ENCODE results near the gene AGXT. TPM values are rescaled to one million over a fixed set of nuclear protein-coding genes. Genes with fewer than 3 reads are reported as not detected.

AGXT gene
- total and polyA plus RNA-seq, 4 donors: 254 to 1,572 (median 1,428) TPM

DNA sequence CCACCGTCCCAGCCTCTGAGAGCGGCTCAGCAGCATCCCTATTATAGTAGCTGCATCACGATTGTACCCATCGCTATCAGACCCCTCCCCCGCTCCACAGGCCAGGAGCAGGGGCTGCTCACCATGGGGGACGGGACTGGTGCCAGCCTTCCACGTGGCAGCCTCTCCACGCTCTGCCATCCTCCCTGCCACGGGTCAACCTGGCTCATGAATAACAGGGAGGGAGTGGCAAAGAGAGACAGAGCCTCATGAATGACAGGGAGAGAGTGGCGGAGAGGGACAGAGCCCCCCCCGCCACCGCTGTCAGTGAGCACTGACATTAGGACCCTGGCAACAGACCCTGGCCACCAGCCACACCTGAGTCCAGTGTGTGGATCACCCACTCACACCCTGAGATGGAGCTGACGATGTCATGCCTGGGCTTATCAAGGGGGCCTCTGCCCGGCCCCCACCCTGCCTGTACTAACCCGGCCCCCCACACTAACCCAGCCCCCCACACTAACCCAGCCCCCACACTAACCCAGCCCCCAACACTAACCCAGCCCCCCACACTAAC, 54.4 kb downstream of the AGXT start (continued):
- TF ChIP-seq REST (IDR thresholded peaks at IDR 0.05) (no peak), RAD21 (IDR thresholded peaks at IDR 0.05) (no peak), MAX (IDR thresholded peaks at IDR 0.05) (no peak)

- no peak overlapping the region for H3K27ac ChIP-seq (ENCODE audit: low read depth in 1 of 2, low read length in 2 of 2)
- no peaks in the 10 kb centered on the region for H3K9me3 ChIP-seq (ENCODE audit: control insufficient read depth in 4 of 4, low read length in 3 of 4)
- 87% methylated on average over 14 of the region's 14 CpGs for WGBS
- peaks cover 0 to 1% (median 0%) of the 10 kb centered on the region in 4 donors for H3K4me1 ChIP-seq (ENCODE audit: control insufficient read depth in 4 of 4, insufficient read depth in 4 of 4, low read length in 3 of 4)
- no peaks in the 10 kb centered on the region for H3K36me3 ChIP-seq (ENCODE audit: control insufficient read depth in 4 of 4, insufficient read depth in 3 of 4, low read depth in 1 of 4, low read length in 3 of 4)
- no peak overlapping the region for H3K9ac ChIP-seq (ENCODE audit: low read depth in 1 of 2, low read length in 2 of 2)
- no peaks in the 10 kb centered on the region for H3K27me3 ChIP-seq (ENCODE audit: control insufficient read depth in 4 of 4, insufficient read depth in 4 of 4, low read length in 3 of 4)
- no peak overlapping the region for H3K4me3 ChIP-seq (ENCODE audit: low read depth in 1 of 3, low read length in 3 of 3)
- DNase-seq (ENCODE audit: low spot score): peak; percentile 14
- TF ChIP-seq EGR1 (IDR thresholded peaks at IDR 0.05; ENCODE audit: low read depth in 2 of 2) (no peak), GABPA (IDR thresholded peaks at IDR 0.05 in 1 of 2, conservative IDR thresholded peaks at IDR 0.05 in 1 of 2) (no peak), FOXA2 (IDR thresholded peaks at IDR 0.05) (no peak), MAX (IDR thresholded peaks at IDR 0.05) (no peak), HNF4A (conservative IDR thresholded peaks at IDR 0.05) (no peak), TAF1 (conservative IDR thresholded peaks at IDR 0.05) (no peak)
- TF ChIP-seq, protein P1, sequence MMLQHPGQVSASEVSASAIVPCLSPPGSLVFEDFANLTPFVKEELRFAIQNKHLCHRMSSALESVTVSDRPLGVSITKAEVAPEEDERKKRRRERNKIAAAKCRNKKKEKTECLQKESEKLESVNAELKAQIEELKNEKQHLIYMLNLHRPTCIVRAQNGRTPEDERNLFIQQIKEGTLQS (IDR thresholded peaks at IDR 0.05): no peak
- TF ChIP-seq, protein P2, sequence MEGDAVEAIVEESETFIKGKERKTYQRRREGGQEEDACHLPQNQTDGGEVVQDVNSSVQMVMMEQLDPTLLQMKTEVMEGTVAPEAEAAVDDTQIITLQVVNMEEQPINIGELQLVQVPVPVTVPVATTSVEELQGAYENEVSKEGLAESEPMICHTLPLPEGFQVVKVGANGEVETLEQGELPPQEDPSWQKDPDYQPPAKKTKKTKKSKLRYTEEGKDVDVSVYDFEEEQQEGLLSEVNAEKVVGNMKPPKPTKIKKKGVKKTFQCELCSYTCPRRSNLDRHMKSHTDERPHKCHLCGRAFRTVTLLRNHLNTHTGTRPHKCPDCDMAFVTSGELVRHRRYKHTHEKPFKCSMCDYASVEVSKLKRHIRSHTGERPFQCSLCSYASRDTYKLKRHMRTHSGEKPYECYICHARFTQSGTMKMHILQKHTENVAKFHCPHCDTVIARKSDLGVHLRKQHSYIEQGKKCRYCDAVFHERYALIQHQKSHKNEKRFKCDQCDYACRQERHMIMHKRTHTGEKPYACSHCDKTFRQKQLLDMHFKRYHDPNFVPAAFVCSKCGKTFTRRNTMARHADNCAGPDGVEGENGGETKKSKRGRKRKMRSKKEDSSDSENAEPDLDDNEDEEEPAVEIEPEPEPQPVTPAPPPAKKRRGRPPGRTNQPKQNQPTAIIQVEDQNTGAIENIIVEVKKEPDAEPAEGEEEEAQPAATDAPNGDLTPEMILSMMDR (IDR thresholded peaks at IDR 0.05; ENCODE audit: low read depth, low read length, missing input control): no peak
Observed at GRCh38 chr2:240925191-240925567, 56.6 kb downstream of the AGXT start.

- no peak overlapping the region for H3K27ac ChIP-seq (ENCODE audit: low read depth in 1 of 2, low read length in 2 of 2)
- H3K9ac ChIP-seq (ENCODE audit: low read depth in 1 of 2, low read length in 2 of 2): no peak overlapping the region
- H3K4me3 ChIP-seq (ENCODE audit: low read depth in 1 of 3, low read length in 3 of 3): no peak overlapping the region
- H3K9me3 ChIP-seq (ENCODE audit: control insufficient read depth in 4 of 4, low read length in 3 of 4): no peaks in the 10 kb centered on the region
- no peaks in the 10 kb centered on the region for H3K36me3 ChIP-seq (ENCODE audit: control insufficient read depth in 4 of 4, insufficient read depth in 3 of 4, low read depth in 1 of 4, low read length in 3 of 4)
- peaks cover 0 to 1% (median 0%) of the 10 kb centered on the region in 4 donors for H3K4me1 ChIP-seq (ENCODE audit: control insufficient read depth in 4 of 4, insufficient read depth in 4 of 4, low read length in 3 of 4)
- peak; percentile 27 for DNase-seq (ENCODE audit: low spot score)
- 90% methylated on average over 29 of the region's 29 CpGs for WGBS
- H3K27me3 ChIP-seq (ENCODE audit: control insufficient read depth in 4 of 4, insufficient read depth in 4 of 4, low read length in 3 of 4): no peaks in the 10 kb centered on the region
- TF ChIP-seq, protein P2 (IDR thresholded peaks at IDR 0.05; ENCODE audit: low read depth, low read length, missing input control): no peak
- TF ChIP-seq SP1 (IDR thresholded peaks at IDR 0.05) (no peak), TAF1 (conservative IDR thresholded peaks at IDR 0.05) (no peak), JUND (IDR thresholded peaks at IDR 0.05) (no peak), MAX (IDR thresholded peaks at IDR 0.05) (no peak), YY1 (IDR thresholded peaks at IDR 0.05) (no peak), FOXA2 (IDR thresholded peaks at IDR 0.05) (no peak), NR2F2 (IDR thresholded peaks at IDR 0.05) (no peak), HNF4A (conservative IDR thresholded peaks at IDR 0.05) (no peak), ZBTB33 (IDR thresholded peaks at IDR 0.05) (no peak), EGR1 (IDR thresholded peaks at IDR 0.05; ENCODE audit: low read depth in 2 of 2) (no peak), HNF4G (IDR thresholded peaks at IDR 0.05) (no peak), GABPA (IDR thresholded peaks at IDR 0.05 in 1 of 2, conservative IDR thresholded peaks at IDR 0.05 in 1 of 2) (no peak)
Observed at GRCh38 chr2:240925568-240926515, 57.2 kb downstream of the AGXT start.
